Stimulated activated CD8-positive, alpha-beta memory T cell treated with anti-CD3 and anti-CD28 coated beads, Interleukin-7, amount 100 ng/mL, for 24 hours (primary cell): ENCODE measurements around the gene PHF2.
"Not testable (repeated sequence)": the region's sequence is repeated elsewhere in the genome, so short reads cannot be mapped to it uniquely, and the experiment has no call there.

ENCODE experiments used
- DNase-seq: peaks from one replicate; pipeline ENCODE4 v3.0.0-alpha.2; 2020; ENCODE audit warnings: low read depth

The PHF2 gene

GRCh38 chr9:93665637-93666438 lies 89.5 kb downstream of the PHF2 start:
- DNase-seq: no peak

GRCh38 chr9:93666439-93666784 lies 90.0 kb downstream of the PHF2 start:
- not testable (repeated sequence) for DNase-seq

GRCh38 chr9:93667006-93667405 lies 90.6 kb downstream of the PHF2 start:
- DNase-seq: no peak

- DNase-seq: no peak
Observed at GRCh38 chr9:93667627-93668026, 91.2 kb downstream of the PHF2 start.

GRCh38 chr9:93668261-93668871 lies 92.0 kb downstream of the PHF2 start:
- DNase-seq: no peak

GRCh38 chr9:93669116-93669957 lies 93.0 kb downstream of the PHF2 start:
- no peak for DNase-seq

- no peak for DNase-seq
Observed at GRCh38 chr9:93669958-93670207, 93.5 kb downstream of the PHF2 start.

- no peak for DNase-seq
Observed at GRCh38 chr9:93670208-93671019, 94.0 kb downstream of the PHF2 start.

GRCh38 chr9:93671020-93671338 lies 94.6 kb downstream of the PHF2 start:
- DNase-seq: no peak

- DNase-seq: not testable (repeated sequence)
Observed at GRCh38 chr9:93672330-93673020, 96.1 kb downstream of the PHF2 start.

- no peak for DNase-seq
Observed at GRCh38 chr9:93673021-93673838, 96.8 kb downstream of the PHF2 start.

- DNase-seq: no peak
Observed at GRCh38 chr9:93673839-93674334, 97.5 kb downstream of the PHF2 start.

- no peak for DNase-seq
Observed at GRCh38 chr9:93674580-93675335, 98.4 kb downstream of the PHF2 start.

- no peak for DNase-seq
Observed at GRCh38 chr9:93675336-93676150, 99.2 kb downstream of the PHF2 start.

- no peak for DNase-seq
Observed at GRCh38 chr9:93676310-93677047, 100.1 kb downstream of the PHF2 start.

- no peak for DNase-seq
Observed at GRCh38 chr9:93677048-93677571, 100.7 kb downstream of the PHF2 start.

- no peak for DNase-seq
Observed at GRCh38 chr9:93677641-93678136, 101.3 kb downstream of the PHF2 start.
